GM19238 (cell line): ENCODE data around the gene TMEM121B.
"Not testable (repeated sequence)": the region's sequence is repeated elsewhere in the genome, so short reads cannot be mapped to it uniquely, and the experiment has no call there.

ENCODE experiments used
- DNase-seq: peaks from one replicate; pipeline ENCODE4 v3.0.0; 2011; ENCODE audit warnings: low spot score; ENCODE audit not compliant: insufficient read length

TMEM121B gene

DNA sequence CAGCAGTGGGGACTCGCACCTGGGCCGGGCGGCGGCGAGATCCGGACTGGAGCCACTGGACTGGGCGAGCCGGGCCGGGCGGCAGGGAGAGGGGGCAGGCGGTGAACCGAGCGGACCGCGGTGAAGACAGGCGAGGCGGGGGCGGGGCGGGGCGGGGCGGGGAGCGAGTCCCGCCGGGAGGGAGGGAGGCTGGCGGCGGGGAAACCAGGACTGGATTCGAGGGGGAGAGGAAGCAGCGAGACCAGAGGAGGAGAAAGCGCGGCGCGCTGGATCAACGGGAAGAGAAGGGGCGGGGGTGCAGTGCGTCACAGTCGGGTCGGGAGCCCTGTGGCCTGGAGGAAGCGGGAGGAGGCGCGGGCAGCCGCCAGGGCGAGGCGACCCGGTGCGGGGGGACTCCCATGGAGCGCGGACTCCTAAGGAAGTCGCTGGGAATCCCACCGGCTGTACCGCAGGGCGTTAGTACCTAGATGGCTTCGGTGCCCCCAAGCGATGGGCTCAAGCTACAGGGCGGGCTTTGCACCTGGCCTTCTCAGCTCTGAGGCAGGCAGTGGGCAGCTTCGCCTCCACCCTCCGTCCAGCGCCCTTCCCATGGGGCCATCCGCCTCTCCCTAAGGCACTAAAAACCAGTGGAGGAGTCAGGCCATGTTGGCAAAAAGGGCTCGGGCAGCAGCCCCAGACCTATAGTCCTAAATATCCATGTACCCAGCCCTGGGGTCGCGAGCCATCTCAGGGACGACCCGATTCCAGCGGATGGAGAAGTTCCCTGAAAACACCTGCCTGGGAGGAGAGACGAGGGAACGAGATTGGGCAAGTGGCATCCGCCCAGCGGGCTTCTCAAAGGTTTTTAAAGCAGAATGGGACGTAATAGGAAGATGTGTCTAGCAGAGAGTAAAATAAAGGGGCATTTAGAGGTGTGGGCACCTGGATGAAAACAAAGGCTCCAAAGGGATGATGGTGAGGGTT, at the start of gene TMEM121B:
Gene TMEM121B (minus strand): TSS at position 128 of the 963 bp plus-strand sequence. CDS start 233 bp downstream, outside the sequence.
- no peak for DNase-seq

DNA sequence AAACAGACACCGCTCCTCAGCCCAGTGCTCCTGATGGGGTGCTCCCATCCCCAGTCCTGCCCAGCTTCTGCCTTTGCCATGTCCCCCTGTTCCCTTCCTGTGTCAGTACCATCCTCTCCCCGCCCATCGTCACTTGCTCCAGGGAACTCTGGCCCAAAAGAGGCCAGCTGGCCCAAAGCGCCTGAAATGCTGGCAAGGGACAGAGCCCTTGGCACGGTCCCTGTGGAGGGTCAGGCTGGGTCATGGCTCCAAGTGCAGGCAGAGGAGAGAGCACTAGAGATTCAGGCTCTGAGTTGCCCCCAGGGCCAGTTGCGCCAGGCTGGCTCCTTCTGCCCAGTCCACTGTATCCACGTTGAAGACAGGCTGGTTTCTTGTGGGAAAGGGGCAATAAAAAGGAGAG, 46.3 kb upstream of the TMEM121B start:
- no peak for DNase-seq

- DNase-seq: no peak
These were observed 43.3 kb upstream of the TMEM121B start for GRCh38 chr22:17164392-17165024.

GRCh38 chr22:17162731-17163130, 41.6 kb upstream of the TMEM121B start:
- DNase-seq: no peak

DNA sequence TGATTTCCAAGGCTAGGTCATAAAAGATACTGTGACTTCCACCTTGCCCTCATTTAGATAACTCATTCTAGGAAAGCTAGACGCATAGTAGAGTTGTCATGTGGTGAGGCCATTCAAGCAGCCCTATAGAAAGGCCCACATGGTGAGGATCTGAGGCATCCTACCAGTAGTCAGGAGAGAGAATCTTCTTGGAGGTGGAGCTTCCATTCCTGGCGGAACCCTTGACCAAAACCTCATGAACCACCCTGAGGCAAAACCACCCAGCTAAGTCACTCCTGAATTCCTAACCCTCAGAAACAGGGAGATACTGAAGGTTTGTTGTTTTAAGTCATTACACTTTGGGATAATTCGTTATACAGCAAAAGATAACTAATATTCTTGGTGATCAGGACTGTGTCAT, 40.8 kb upstream of the TMEM121B start:
- no peak for DNase-seq

DNA sequence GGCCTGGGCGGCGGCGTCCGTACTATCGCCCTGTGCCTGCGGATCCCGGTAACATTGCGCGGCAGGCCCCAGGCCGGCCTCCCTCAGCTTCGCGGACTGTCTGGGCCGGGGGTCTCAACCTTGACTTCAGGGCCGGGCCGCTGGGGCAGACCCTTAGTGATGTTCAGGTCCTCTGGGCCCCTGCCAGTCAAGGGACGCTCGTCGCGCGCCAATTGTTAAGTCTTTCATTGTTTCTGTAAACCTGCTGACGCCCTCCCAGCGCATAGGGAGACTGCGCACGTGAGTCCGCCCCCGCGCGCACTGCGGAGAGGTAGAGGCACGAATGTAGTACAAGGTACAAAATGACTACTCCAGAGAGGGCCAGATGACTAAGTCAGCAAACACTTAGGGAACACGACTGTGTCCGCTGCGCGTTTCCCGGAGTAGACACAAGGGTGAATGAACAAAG, 38.4 kb upstream of the TMEM121B start:
- no peak for DNase-seq

DNA sequence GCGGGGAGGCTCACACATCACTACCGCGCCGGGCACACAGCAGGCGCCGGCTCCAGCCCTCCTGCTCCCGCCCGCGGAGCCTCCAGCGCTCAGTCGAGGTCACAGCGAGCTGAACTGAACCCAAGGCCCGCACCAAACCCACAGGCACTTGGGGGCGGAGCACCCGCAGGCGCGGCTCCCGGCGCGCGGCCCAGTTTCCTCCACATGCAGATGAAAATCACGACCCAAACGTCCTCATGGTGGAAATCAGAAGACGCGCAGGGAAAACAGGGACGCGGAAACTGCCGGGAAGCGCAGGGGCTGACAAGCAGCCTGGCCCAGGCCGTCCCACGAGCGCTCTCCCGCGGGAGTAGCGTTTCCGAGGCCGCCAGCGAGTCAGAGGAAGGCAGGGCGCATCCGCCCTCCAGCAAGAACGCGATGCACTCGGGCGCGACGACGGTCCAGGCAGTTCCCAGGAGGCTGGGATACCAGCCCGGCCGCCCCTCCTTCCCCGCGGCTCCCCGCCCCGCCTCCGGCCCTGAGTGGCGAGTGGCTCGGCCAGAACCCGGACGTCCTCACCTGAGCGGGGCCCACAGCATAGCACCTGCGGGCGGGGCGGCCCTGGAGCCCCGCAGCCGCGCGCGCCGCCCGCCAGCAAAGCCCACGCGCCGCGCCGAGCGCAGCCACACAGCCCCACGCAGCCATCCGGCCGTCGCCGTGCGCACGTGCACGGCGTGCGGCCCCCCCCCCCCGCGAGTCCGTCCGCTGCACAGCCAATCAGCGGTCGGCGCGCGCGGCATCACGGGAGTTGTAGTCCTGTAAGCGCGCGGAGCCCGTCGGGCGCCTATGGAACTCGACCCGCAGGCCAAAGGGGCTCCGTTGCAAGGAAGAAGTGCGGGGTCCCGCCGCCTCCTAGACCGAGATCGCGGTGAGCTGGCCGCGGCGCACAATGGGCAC, 37.7 kb upstream of the TMEM121B start, which contains the start of gene HDHD5:
Gene HDHD5 (minus strand): TSS at position 710 of the 936 bp plus-strand sequence. CDS start 26 bp downstream, at position 684.
- peak; percentile 93 for DNase-seq

GRCh38 chr22:17158176-17158567, 37.0 kb upstream of the TMEM121B start:
- no peak for DNase-seq

- DNase-seq: no peak
These were observed 36.6 kb upstream of the TMEM121B start for GRCh38 chr22:17157714-17158113.

DNA sequence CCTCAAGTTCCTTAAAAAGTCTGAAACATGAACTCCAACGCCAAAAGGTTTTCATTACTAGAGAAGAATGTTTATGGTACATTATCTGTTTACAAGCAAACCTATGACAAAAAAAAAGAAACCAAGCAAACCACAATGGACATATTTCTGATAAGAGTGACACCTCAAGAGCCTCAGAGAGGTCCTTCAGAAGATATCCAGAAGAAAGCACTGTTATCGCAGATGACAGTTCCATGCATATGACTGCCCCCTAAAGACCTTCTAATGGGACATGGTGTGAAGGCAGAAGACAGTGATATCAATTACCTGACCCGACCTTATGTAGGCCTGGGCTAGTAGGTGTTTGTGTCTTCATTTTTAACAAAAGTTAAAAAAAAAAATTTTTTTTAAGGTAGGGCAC, 34.8 kb upstream of the TMEM121B start:
- DNase-seq: no peak

DNA sequence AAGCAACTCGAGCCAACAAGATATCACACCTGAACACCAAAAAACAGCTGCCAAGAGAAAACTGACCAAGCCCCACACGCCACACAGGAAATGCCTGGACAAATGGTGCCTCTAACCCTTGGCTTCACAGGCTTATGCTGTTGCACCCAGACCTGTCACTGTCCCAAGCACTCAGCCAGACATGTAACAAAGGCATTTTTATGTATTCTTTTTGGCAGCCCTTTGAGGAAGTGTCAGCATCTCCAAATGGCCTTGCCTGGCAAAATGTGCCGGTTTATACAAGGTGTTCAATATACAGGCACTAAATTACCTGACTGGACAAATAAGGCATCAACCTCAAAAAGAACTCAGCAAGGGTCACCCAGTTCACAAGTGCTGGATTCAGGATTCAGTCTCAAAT, 31.8 kb upstream of the TMEM121B start:
- no peak for DNase-seq

- DNase-seq: no peak
These were observed 31.2 kb upstream of the TMEM121B start for GRCh38 chr22:17152340-17152739.

DNA sequence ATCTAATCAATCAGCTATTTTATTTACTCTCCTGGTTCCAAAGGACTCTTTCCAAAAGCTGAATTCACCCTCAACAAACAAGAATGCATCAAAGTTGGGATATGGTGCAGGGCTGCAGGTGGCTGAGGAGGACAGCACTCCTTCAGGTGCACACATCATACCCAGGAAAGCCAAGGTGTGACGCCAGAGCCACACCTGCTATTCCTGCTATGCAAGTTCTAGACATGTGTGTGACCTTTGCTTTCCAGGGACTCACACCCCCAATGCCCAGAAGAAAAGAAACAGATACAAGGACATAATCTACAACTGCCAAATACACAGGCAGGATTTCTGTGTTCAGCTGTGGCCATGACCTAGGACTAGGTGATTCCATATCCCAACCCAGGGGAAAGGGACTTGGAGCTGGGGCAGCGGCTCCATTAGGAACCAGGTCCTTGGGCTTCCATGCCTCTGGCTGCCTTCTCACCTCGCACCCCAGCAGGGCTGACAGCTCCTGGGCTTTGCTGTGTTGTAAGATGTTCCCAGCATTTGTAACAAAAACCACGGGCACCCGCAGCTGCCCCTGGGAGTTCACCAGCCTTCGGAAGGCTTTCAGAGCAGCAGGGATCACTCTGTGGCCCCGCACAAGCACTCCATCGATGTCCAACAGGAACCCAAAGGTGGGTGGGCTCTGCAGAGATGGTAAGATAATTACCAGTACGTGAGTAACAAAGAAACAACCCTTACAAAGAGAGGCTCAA, 28.1 kb upstream of the TMEM121B start:
- DNase-seq: no peak

- DNase-seq: not testable (repeated sequence)
These were observed 26.3 kb upstream of the TMEM121B start for GRCh38 chr22:17147458-17147857.

DNA sequence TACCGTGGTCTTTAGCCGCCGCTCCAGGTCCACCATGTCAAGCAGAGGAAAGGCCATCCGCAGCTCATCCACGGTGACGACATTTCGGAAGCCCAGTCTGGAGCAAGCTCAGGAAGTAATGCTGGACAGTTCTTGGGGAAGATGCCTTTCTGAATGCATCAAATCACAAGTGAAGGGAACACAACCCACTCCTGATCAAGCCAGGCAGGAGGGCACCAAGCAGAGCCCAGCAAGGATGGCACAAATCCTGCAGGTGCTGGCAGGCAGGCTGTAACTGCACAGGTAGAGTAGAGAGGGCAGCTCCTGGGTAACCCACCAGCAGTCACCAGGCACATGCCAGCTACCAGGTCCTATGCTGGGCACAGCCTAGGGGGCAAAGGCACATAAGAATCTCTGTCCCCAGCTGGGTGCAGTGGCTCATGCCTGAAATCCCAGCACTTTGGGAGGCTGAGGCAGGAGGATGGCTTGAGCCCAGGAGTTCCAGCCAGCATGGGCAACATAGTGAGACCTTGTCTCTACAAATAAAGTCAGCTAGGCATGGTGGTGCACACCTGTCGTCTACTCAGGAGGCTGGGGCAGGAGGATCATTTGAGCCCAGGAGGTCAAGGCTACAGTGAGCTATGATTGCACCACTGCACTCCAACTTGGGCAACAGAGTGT, 24.0 kb upstream of the TMEM121B start:
- DNase-seq: no peak

DNA sequence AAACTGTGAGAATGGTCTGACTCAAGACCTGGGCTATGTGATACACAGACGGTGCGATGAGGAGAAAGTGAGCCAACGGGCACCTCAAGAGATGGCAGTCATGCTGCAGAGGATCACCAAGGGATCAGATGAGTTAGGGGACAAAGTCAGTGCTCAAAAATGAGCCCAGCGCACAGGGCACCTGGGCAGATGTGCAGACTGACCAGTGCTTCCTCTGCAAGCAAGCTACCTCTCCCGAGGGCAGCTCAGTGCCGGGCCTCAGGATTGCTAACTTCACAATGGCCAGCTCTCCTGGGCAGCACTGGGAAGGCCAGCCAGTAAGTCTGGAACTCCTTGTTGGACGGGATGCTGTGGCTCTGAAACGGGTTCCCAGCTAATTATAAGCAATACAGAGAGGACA, 22.7 kb upstream of the TMEM121B start:
- no peak for DNase-seq

- no peak for DNase-seq
These were observed 21.9 kb upstream of the TMEM121B start for GRCh38 chr22:17143101-17143500.

- no peak for DNase-seq
These were observed 19.9 kb upstream of the TMEM121B start for GRCh38 chr22:17140826-17141766.

DNA sequence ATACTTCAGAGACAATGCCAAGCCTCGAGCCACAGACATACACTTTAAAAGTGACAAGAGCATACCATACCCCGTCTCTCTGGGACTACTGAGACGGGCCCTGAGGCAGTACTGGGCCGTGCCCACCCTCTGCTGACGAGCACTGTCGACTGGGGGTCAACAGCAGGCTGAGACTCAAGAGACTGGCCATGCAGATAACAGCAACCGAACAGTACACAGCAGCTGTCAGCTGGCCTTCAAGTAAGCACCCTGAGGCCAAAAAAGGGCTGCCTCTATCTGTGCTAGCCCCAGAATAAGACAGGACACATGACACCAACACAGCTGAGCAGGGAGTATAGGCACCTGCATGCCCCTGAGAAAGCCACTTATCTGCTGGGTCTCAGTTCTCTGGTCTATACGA, 18.9 kb upstream of the TMEM121B start:
- no peak for DNase-seq
